Breast epithelium (tissue), 4 donors: Measurements from ENCODE around the gene LYSMD3. TPM values are rescaled to one million over a fixed set of nuclear protein-coding genes. Genes with fewer than 3 reads are reported as not detected.
A peak's percentile ranks its signal among the peaks of the same experiment; 100 is the strongest.

Experiments
- DNase-seq, 2 donors: peaks; one replicate each; pipeline ENCODE4 v3.0.0-alpha.2; 2019; ENCODE audit warnings: low spot score in 2 of 2
- H3K27ac ChIP-seq, 2 donors: fragments of 200-600 bp; sonication (generic) in 1 of 2; one replicate each; pipeline ENCODE4 v1.5.1; 2016 to 2019; ENCODE audit warnings: mild to moderate bottlenecking in 1 of 2
- H3K27me3 ChIP-seq, 2 donors: fragments of 200-600 bp; sonication (generic) in 1 of 2; one replicate each; pipeline versions ENCODE4 v1.5.1 to v1.6.0; 2017 to 2019; ENCODE audit warnings: control low read depth in 1 of 2, mild to moderate bottlenecking in 1 of 2
- H3K36me3 ChIP-seq: fragments of 200-600 bp; one replicate; pipeline ENCODE4 v1.5.1; 2019
- H3K4me1 ChIP-seq, 2 donors: fragments of 200-600 bp; sonication (generic); one replicate each; pipeline ENCODE4 v1.5.1; 2016 to 2019; ENCODE audit warnings: control low read depth in 1 of 2
- H3K4me3 ChIP-seq, 3 donors: fragments of 200-600 bp; sonication (generic); 1 replicate in 2 of 3; 2 replicates in 1 of 3; pipeline ENCODE4 v1.5.1; 2016 to 2019; ENCODE audit warnings: mild to moderate bottlenecking in 3 of 3, moderate library complexity in 2 of 3
- H3K9me3 ChIP-seq, 2 donors: fragments of 200-600 bp; sonication (generic) in 1 of 2; one replicate each; pipeline ENCODE4 v1.5.1; 2016 to 2019; ENCODE audit warnings: control low read depth in 1 of 2
- POLR2A ChIP-seq: fragments of 450-650 bp; IDR thresholded peaks from one replicate; pipeline ENCODE4 v1.6.1; 2016; ENCODE audit warnings: antibody characterized with exemption, mild to moderate bottlenecking, moderate library complexity
- POLR2AphosphoS5 ChIP-seq, 3 donors: sonication (generic); formaldehyde crosslinking; IDR thresholded peaks; one replicate each; pipeline ENCODE4 v1.6.1; 2017; ENCODE audit warnings: antibody characterized with exemption in 3 of 3
- intact Hi-C: fragments of 100-400 bp; cut with DNase I; formaldehyde crosslinking; loops from one replicate; pipeline ENCODE4 v1.15.1; 2023; ENCODE audit warnings: low total_unique reads
- total RNA-seq, 3 donors: library from RNA; depleted of rRNA; stranded (reverse); fragments of >200 nt; gene quantifications; one replicate each; pipeline ENCODE4 v1.1.0, GENCODE V29; 2016
- TF ChIP-seq, protein P1 (sequence below), 3 donors: fragments of 450-650 bp; IDR thresholded peaks; one replicate each; pipeline ENCODE4 v1.5.1; 2016 to 2017; ENCODE audit warnings: antibody characterized with exemption in 3 of 3, mild to moderate bottlenecking in 3 of 3, moderate library complexity in 3 of 3

LYSMD3 gene
- total RNA-seq, 3 donors from 2014 or later, result 11.5 to 19.3 (median 15.7) TPM

- Histone ChIP-seq H3K27me3 (no peaks in the 10 kb centered on the region), H3K4me1 (no peaks in the 10 kb centered on the region), H3K27ac (no peak overlapping the region), H3K36me3 (no peaks in the 10 kb centered on the region), H3K9me3 (no peaks in the 10 kb centered on the region), H3K4me3 (no peak overlapping the region)
- DNase-seq, result no peak
- TF ChIP-seq POLR2AphosphoS5 (IDR thresholded peaks at IDR 0.05) (no peak), POLR2A (no peak)
- TF ChIP-seq, protein P1, sequence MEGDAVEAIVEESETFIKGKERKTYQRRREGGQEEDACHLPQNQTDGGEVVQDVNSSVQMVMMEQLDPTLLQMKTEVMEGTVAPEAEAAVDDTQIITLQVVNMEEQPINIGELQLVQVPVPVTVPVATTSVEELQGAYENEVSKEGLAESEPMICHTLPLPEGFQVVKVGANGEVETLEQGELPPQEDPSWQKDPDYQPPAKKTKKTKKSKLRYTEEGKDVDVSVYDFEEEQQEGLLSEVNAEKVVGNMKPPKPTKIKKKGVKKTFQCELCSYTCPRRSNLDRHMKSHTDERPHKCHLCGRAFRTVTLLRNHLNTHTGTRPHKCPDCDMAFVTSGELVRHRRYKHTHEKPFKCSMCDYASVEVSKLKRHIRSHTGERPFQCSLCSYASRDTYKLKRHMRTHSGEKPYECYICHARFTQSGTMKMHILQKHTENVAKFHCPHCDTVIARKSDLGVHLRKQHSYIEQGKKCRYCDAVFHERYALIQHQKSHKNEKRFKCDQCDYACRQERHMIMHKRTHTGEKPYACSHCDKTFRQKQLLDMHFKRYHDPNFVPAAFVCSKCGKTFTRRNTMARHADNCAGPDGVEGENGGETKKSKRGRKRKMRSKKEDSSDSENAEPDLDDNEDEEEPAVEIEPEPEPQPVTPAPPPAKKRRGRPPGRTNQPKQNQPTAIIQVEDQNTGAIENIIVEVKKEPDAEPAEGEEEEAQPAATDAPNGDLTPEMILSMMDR (IDR thresholded peaks at IDR 0.05), result no peak
- intact Hi-C loops, result no loop called here
Observed at GRCh38 chr5:90542827-90543519, 13.6 kb upstream of the LYSMD3 start.

- H3K27ac ChIP-seq, result no peak overlapping the region
- no peaks in the 10 kb centered on the region for H3K36me3 ChIP-seq
- intact Hi-C loops, result no loop called here
- no peak for DNase-seq
- H3K9me3 ChIP-seq, result no peaks in the 10 kb centered on the region
- H3K27me3 ChIP-seq, result no peaks in the 10 kb centered on the region
- no peaks in the 10 kb centered on the region for H3K4me1 ChIP-seq
- no peak overlapping the region for H3K4me3 ChIP-seq
- TF ChIP-seq POLR2AphosphoS5 (IDR thresholded peaks at IDR 0.05) (no peak), POLR2A (no peak)
- TF ChIP-seq, protein P1 (IDR thresholded peaks at IDR 0.05), result no peak
Observed at GRCh38 chr5:90534922-90535321, 5.5 kb upstream of the LYSMD3 start.

DNA sequence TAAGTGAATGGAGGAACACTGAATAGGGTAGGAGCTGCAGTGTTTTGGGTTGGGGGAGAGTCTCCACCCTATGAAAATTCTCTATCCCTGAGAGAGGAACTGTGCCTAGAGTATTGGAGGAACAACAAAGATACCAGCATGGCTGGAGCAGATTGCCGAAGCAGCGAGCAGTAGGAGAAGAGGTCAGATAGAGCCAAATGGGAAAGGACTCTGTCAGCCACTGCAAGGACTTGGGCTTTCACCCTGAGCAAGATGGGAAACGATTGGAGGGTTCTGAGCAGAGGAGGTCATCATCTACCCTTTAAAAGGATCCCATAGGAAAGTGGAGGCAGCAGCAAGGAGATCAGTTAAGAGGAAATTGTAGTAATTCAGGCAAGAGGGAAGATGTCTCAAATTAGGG lies 4.4 kb upstream of the LYSMD3 start:
- H3K4me3 ChIP-seq, result no peak overlapping the region
- H3K27me3 ChIP-seq, result no peaks in the 10 kb centered on the region
- no peaks in the 10 kb centered on the region for H3K9me3 ChIP-seq
- no peaks in the 10 kb centered on the region for H3K4me1 ChIP-seq
- intact Hi-C loops, result no loop called here
- DNase-seq, result no peak
- TF ChIP-seq, protein P1 (IDR thresholded peaks at IDR 0.05), result no peak
- TF ChIP-seq POLR2A (no peak), POLR2AphosphoS5 (IDR thresholded peaks at IDR 0.05) (no peak)
- no peaks in the 10 kb centered on the region for H3K36me3 ChIP-seq
- H3K27ac ChIP-seq, result no peak overlapping the region

DNA sequence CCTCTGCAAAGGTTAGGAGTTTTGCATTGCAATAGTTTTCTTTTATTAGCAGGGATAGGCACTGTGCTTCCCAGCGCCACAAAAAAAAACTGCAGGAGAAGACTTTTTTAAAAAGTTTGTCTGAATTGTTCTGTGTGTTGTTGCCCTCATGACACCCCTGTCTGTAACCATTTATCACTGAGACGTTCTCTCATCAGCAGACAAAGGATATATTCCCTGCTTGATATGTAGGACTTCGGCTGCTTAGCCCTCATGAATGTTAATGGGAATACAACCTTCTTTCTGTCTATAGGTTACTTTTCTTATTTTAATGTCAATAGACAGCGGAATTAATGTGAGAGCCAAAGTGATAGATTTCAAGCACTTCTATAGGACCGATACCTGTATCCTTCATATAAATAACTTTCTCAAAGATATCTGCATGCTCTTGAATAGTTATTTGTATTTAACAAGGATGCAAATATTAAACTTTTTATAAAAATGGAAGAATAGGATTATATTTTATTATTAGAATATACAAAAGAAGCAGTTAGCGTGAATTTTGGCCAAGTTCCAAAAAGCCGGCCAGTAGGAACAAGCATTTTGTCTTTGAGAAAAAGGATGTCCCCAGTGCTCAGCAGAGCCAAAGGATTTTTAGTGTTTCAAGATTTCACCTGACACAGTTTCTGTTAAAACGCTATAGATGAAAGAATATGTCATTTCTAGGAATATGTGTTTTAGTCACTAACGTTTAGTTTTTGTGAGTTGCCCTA lies 1.5 kb upstream of the LYSMD3 start:
- TF ChIP-seq, protein P1 (IDR thresholded peaks at IDR 0.05), result no peak
- no peak for TF ChIP-seq POLR2A
- peak overlapping the region in 2 of 3 donors; percentile 77 to 94 for H3K4me3 ChIP-seq
- no peaks in the 10 kb centered on the region for H3K4me1 ChIP-seq
- H3K9me3 ChIP-seq, result no peaks in the 10 kb centered on the region
- DNase-seq, result no peak
- no peak overlapping the region for H3K27ac ChIP-seq
- intact Hi-C loops, result no loop called here
- H3K27me3 ChIP-seq, result no peaks in the 10 kb centered on the region
- H3K36me3 ChIP-seq, result no peaks in the 10 kb centered on the region
